A673 (cell line): ENCODE measurements around the gene MAML2. TPM values are rescaled to one million over a fixed set of nuclear protein-coding genes. Genes with fewer than 3 reads are reported as not detected.

Experiments
- BruUV-seq: library from RNA; stranded (reverse); fragments of 400-500 nt; replicated peaks from 2 replicates; lab custom pipeline; 2021; lab: Mats Ljungman, UMichigan
- CTCF ChIA-PET: fragments of 300-600 bp; sonication (Branson Sonifier 250); formaldehyde crosslinking; loops from one replicate; lab custom pipeline; 2022; ENCODE audit warnings: antibody characterized with exemption; lab: Charles Lee
- POLR2A ChIA-PET: fragments of 300-600 bp; sonication (Branson Sonifier 250); formaldehyde crosslinking; loops from one replicate; lab custom pipeline; 2022; ENCODE audit warnings: antibody characterized with exemption; ENCODE audit not compliant: low non-redundant PET; lab: Charles Lee
- DNase-seq: peaks from one replicate; pipeline ENCODE4 v3.0.0-alpha.2; 2015; ENCODE audit warnings: low spot score
- H3K27ac ChIP-seq: fragments of 200-600 bp; sonication (generic); 2 replicates; pipeline ENCODE4 v1.5.1; 2016; ENCODE audit warnings: mixed run types, low read depth, mild to moderate bottlenecking, mixed read lengths, antibody characterized with exemption, low read length; ENCODE audit not compliant: poor library complexity, severe bottlenecking
- H3K27me3 ChIP-seq: fragments of 200-600 bp; sonication (generic); replicated peaks from 2 replicates; pipeline ENCODE4 v1.6.1; 2017; ENCODE audit warnings: mixed run types, low read depth, mild to moderate bottlenecking, mixed read lengths, antibody characterized with exemption, low read length; ENCODE audit not compliant: insufficient read depth, poor library complexity
- H3K36me3 ChIP-seq: fragments of 200-600 bp; sonication (generic); 2 replicates; pipeline ENCODE4 v1.6.1; 2016; ENCODE audit warnings: mixed run types, mild to moderate bottlenecking, mixed read lengths, antibody characterized with exemption, low read length; ENCODE audit not compliant: insufficient read depth, poor library complexity, severe bottlenecking
- H3K4me1 ChIP-seq: fragments of 200-600 bp; sonication (generic); 2 replicates; pipeline ENCODE4 v1.6.1; 2017; ENCODE audit warnings: mixed run types, mild to moderate bottlenecking, mixed read lengths, antibody characterized with exemption, low read length; ENCODE audit not compliant: insufficient read depth, poor library complexity, severe bottlenecking
- H3K4me3 ChIP-seq: fragments of 200-600 bp; sonication (generic); 2 replicates; pipeline ENCODE4 v1.5.1; 2016; ENCODE audit warnings: low read depth, mixed run types, mild to moderate bottlenecking, mixed read lengths, low read length; ENCODE audit not compliant: poor library complexity, severe bottlenecking
- H3K9me3 ChIP-seq: fragments of 200-600 bp; sonication (generic); 2 replicates; pipeline ENCODE4 v1.6.1; 2016; ENCODE audit warnings: mixed run types, low read depth, mild to moderate bottlenecking, mixed read lengths, antibody characterized with exemption, low read length; ENCODE audit not compliant: poor library complexity, severe bottlenecking
- EZH2 ChIP-seq: fragments of 200-600 bp; sonication (generic); IDR thresholded peaks from 2 replicates; pipeline ENCODE4 v1.6.1; 2017; ENCODE audit warnings: borderline replicate concordance, low read depth, mild to moderate bottlenecking, mixed read lengths, antibody characterized with exemption, low read length; ENCODE audit not compliant: poor library complexity, severe bottlenecking
- intact Hi-C: fragments of 100-400 bp; cut with micrococcal nuclease; formaldehyde crosslinking; loops from one replicate; pipeline ENCODE4 v1.10.0; 2022; ENCODE audit not compliant: unreplicated experiment
- total RNA-seq: library from RNA; stranded (reverse); gene quantifications from 2 replicates; pipeline ENCODE4 v1.2.3, GENCODE V29; 2021
- TF ChIP-seq, protein P1 (sequence below): fragments of 300-800, 200-600 bp; sonication (generic); conservative IDR thresholded peaks from 2 replicates; pipeline ENCODE4 v1.5.1; 2017; ENCODE audit warnings: low read depth, mild to moderate bottlenecking, antibody characterized with exemption, low read length, moderate library complexity, mixed read lengths

MAML2 gene
- total RNA-seq, 1 experiment from 2014 or later: 6.4 TPM

DNA sequence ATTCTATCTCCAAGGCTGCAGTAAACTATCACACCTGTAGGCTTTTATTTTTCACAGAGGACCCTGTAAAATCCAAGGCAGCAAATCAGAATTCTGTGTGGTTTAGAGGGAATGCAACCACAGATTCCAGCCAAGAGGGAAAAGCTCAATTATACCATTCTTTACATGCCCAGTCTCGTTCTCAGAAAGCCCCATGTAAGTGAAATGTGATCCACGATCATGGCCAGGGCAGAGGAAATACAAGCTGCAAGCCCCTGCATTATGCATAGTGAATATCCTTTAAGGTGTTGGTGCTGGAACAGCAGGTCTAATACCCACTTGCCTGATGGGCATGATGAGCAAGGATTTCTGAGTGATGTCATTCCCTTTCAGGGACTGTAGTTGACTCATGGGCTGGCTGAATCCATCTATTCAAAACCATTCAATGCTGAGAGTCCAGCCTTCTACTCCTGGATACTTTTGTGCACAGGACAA is 220.4 kb downstream of the MAML2 start:
- Histone ChIP-seq H3K4me1 (peaks cover 13% of the 10 kb centered on the region), H3K9me3 (no peaks in the 10 kb centered on the region), H3K27me3 (no peaks in the 10 kb centered on the region), H3K4me3 (no peak overlapping the region), H3K27ac (no peak overlapping the region), H3K36me3 (no peaks in the 10 kb centered on the region)
- intact Hi-C loops: no loop called here
- TF ChIP-seq EZH2: no peak
- TF ChIP-seq, protein P1, sequence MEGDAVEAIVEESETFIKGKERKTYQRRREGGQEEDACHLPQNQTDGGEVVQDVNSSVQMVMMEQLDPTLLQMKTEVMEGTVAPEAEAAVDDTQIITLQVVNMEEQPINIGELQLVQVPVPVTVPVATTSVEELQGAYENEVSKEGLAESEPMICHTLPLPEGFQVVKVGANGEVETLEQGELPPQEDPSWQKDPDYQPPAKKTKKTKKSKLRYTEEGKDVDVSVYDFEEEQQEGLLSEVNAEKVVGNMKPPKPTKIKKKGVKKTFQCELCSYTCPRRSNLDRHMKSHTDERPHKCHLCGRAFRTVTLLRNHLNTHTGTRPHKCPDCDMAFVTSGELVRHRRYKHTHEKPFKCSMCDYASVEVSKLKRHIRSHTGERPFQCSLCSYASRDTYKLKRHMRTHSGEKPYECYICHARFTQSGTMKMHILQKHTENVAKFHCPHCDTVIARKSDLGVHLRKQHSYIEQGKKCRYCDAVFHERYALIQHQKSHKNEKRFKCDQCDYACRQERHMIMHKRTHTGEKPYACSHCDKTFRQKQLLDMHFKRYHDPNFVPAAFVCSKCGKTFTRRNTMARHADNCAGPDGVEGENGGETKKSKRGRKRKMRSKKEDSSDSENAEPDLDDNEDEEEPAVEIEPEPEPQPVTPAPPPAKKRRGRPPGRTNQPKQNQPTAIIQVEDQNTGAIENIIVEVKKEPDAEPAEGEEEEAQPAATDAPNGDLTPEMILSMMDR: no peak
- ChIA-PET CTCF (interaction anchor here (1.0 kb wide), 1 partner anchor 220 kb away, joined by 3 read pairs; the partner anchor contains the start of gene MAML2), POLR2A (interaction anchor here (0.6 kb wide), 1 partner anchor 261 kb away, joined by 3 read pairs; no protein-coding TSS in a partner anchor)
- no TSS peak for BruUV-seq
- DNase-seq: peak; percentile 61

DNA sequence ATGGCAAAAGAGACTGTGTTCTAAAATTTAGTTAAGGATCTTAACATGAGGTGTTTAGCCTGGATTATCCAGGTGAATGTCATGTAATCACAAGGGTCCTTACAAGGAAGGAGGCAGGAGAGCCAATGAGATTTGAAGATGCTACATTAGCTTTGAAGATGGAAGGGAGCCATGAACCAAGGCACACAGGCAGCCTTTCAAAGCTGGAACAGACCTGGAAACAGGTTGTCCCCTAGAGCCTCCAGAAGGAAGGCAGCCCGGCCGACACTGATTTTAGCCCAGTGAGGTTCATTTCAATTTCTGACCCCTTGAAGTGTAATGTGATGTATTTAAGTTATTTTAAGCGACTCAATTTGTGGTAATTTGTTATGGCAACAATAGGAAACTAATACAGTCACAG is 223.8 kb downstream of the MAML2 start:
- ChIA-PET POLR2A (no interaction called here), CTCF (no interaction called here)
- H3K4me1 ChIP-seq: peaks cover 18% of the 10 kb centered on the region
- no peak for TF ChIP-seq EZH2
- TF ChIP-seq, protein P1: no peak
- DNase-seq: no peak
- no peaks in the 10 kb centered on the region for H3K27me3 ChIP-seq
- H3K27ac ChIP-seq: no peak overlapping the region
- intact Hi-C loops: no loop called here
- H3K36me3 ChIP-seq: no peaks in the 10 kb centered on the region
- H3K9me3 ChIP-seq: no peaks in the 10 kb centered on the region
- BruUV-seq: no TSS peak
- no peak overlapping the region for H3K4me3 ChIP-seq

DNA sequence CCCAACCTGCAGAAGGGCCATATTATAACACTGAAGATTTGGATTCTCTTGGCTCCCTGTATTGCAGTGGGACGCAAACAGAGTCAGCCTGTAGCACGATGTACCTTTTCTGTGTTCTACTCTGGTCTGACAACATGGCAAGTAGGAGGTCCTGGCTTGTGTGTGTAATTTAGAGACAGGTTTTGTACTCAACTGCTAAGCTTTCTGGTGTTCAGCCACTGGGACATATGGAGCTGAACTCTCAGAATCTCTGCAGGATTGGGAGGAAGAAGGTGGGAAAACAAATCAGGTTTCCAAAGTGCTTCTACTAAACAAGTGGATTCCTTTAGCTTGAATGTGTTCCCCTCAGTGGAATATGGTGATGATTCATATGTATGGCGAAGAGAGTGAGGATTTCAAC is 226.6 kb downstream of the MAML2 start:
- BruUV-seq: no TSS peak
- Histone ChIP-seq H3K4me3 (no peak overlapping the region), H3K27ac (no peak overlapping the region), H3K36me3 (no peaks in the 10 kb centered on the region), H3K27me3 (no peaks in the 10 kb centered on the region), H3K9me3 (no peaks in the 10 kb centered on the region), H3K4me1 (peaks cover 29% of the 10 kb centered on the region)
- CTCF ChIA-PET: no interaction called here
- intact Hi-C loops: no loop called here
- POLR2A ChIA-PET: no interaction called here
- no peak for DNase-seq
- no peak for TF ChIP-seq EZH2
- TF ChIP-seq, protein P1: no peak
